HG02970 (cell line): Measurements from ENCODE around the gene ZNF764.
A peak's percentile ranks its signal among the peaks of the same experiment; 100 is the strongest.
"Not testable (repeated sequence)": the region's sequence is repeated elsewhere in the genome, so short reads cannot be mapped to it uniquely, and the experiment has no call there.

Experiments used
- ATAC-seq: cut with Tn5 transposase; IDR thresholded peaks from one replicate; pipeline ENCODE4 v1.9.1; 2021; ENCODE audit warnings: mild to moderate bottlenecking, moderate library complexity, moderate number of reproducible peaks; ENCODE audit not compliant: unreplicated experiment, low FRiP score

Gene ZNF764

DNA sequence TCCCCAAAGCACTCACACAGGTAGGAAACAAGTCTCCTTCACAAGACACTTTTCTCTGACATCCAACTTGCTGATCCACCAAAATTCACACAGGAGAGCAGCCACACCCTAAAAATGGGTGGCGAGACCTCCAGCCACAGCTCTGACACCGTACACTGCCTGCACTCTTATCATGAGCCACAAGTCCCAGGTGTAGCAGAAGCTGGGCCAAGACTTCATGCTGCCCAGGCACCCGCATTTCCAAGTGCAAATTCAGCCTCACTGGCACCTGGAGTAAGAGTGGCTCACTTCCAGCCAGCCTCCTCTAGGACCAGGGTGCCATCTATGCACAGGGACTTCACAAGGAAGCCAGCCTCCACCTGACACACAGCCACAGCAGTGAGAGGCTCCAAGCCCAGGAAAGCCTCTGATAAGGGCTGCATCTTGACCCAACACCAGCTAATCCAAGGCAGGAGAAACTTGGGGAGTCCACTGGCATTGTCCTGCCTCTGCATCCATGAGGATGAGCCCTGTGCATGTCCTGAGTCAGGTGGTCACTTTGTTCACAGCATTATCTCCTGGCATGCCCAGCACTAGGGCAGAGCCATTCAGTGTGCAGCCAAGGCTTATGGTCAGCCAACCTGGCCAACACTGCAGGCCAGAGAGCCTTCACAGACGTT is 29.2 kb downstream of the ZNF764 start:
- no peak for ATAC-seq

- ATAC-seq: no peak
These were observed 30.5 kb downstream of the ZNF764 start for GRCh38 chr16:30527635-30528178.

GRCh38 chr16:30526823-30527634 is 31.1 kb downstream of the ZNF764 start:
- peak; percentile 69 for ATAC-seq

- ATAC-seq: peak; percentile 26
These were observed 31.9 kb downstream of the ZNF764 start, which contains the start of gene ZNF768 for GRCh38 chr16:30526137-30526822. TSS of gene ZNF768 (minus strand) at chr16:30526566. CDS start at chr16:30526413, 153 bp downstream.

DNA sequence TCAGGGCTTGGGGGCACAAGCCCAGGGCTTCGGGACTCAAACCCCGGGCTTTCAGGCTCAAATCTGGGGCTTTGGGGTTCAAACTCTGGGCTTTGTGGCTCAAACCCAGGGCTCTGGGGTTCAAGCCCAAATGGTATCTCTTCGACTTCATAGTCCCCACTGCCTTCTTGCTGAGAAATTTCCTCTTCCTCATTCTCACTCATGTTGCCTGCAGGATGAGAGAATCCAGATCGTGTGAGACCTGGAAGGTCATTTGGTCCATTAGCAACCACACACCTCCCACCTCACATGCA is 32.4 kb downstream of the ZNF764 start:
- ATAC-seq: no peak

- no peak for ATAC-seq
These were observed 33.3 kb downstream of the ZNF764 start for GRCh38 chr16:30524575-30525568.

- no peak for ATAC-seq
These were observed 34.2 kb downstream of the ZNF764 start for GRCh38 chr16:30523768-30524574.

GRCh38 chr16:30522702-30523463 is 35.3 kb downstream of the ZNF764 start:
- not testable (repeated sequence) for ATAC-seq

DNA sequence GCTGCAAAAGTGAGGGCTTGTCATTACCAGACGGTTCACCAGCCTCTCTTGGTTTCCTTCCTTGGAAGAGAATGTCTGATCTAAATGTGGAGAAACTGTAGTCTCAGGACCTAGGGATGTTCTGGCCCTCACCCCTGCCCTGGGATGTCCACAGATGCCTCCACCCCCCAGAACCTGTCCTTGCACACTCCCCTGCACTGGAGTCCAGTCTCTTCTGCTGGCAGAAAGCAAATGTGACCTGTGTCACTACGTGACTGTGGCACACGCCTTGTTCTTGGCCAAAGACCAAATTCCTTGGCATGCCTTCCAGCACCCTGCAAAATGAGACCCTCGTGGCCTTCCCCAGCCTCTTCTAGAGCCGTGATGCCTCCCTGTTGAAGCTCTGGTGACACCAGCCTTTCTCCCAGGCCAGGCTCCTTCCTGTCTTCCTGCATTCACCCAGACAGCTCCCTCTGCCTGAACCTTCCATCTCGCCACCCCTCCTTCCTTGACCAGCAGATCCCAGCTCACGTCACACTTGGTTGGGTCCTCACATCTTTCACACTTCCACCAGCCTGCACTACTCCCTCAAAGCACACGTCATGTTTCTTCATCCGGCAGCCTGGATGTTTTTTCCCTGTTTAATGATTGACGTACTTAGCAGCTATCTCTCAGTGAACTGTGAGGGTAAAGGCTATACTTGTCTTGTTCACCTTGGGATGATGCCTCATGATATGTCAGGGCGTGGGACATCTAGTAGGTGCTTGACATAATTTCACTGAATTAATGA is 36.1 kb downstream of the ZNF764 start:
- no peak for ATAC-seq

DNA sequence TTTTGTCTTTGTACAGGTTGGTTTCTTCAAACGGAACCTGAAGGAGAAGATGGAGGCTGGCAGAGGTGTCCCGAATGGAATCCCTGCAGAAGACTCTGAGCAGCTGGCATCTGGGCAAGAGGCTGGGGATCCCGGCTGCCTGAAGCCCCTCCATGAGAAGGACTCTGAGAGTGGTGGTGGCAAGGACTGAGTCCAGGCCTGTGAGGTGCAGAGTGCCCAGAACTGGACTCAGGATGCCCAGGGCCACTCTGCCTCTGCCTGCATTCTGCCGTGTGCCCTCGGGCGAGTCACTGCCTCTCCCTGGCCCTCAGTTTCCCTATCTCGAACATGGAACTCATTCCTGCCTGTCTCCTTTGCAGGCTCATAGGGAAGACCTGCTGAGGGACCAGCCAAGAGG is 36.7 kb downstream of the ZNF764 start:
- no peak for ATAC-seq

DNA sequence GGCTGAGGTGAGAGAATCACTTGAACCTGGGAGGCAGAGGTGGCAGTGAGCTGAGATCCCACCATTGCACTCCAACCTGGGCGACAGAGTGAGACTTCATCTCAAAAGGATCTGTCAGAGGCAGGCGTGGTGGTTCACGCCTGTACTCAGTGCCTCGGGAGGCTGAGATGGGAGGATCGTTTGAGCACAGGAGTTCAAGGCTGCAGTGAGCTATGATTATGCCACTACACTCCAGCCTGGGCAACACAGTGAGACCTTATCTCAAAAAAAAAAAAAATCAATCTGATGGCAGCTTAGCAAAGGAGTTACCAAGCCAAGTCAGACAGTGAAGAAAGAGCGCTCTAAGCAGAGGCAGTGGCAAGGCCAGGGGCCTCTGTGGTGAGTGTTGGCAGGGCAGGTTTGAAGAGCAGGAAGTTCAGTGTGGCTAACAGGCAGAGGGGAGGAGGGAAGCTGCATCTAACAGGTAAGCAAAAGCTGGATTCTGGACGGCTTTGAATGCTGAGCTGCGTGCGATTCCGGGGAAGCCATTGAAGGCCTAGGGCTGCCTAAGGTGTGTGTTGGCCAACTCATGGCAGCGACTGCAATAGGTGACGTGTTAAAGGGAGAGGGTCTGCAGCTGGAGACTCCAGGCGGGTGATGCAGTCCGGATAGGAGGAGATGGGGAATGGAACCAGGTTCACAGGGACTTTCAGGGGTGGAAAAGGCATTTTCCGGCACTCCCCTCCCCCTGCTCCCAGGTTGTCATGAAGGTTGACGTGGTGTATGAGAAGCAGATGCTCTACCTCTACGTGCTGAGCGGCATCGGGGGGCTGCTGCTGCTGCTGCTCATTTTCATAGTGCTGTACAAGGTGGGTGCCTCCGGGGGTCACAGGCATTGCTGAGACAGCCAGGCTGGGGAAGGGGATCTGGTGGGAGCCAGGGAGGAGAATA is 38.8 kb downstream of the ZNF764 start:
- ATAC-seq: no peak

GRCh38 chr16:30518552-30518951 is 39.6 kb downstream of the ZNF764 start:
- no peak for ATAC-seq

DNA sequence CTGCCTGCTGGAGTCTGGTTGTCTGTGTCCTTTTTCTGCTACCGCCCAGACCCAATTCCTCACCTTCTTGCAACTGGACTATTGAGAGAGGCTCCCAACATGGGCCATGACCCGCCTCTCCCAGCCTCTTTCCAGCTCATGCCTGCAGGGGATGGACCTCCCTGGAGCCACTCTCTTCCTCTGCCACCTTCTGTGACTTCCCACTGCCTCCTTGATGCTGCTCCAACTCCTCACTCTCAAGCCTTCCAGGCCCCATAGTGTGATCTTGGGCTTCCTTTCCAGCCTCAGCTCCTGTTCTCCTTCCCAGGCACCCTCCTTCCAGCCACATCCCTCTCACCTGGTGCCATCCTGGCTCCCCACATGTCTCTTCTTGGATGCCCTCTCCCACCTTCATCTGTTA is 42.9 kb downstream of the ZNF764 start:
- ATAC-seq: no peak

- ATAC-seq: no peak
These were observed 46.7 kb downstream of the ZNF764 start for GRCh38 chr16:30511509-30511908.

GRCh38 chr16:30510376-30510938 is 47.7 kb downstream of the ZNF764 start:
- ATAC-seq: no peak

DNA sequence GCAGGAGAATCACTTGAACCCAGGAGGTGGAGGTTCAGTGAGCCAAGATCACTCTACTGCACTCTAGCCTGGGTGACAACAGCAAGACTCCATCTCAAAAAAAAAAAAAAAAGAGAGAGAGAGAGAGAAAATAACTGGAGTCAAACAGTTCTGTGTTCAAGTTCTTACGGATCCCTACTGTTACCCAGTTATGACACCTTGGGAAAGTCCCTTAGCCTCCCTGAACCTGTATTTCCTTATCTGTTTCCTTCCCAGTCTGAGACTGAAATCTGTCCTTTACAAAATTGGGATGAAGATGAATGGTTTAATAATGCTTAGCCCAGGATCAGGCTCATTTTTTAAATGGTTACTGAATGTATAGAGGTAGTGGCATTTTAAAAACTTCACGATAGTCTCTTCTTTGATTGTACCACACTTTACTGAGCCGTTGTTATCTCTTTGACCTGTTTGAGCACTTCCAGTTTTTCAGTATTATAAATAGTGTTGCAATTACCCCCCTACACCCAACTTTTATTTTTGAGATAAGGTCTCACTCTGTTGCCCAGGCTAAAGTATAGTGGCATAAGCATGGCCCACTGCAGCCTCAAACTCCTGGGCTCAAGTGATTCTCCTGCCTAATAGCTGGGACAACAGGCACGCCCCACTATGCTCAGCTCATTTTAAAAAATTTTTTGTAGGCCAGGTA is 49.0 kb downstream of the ZNF764 start:
- no peak for ATAC-seq
